SKM-1 (cell line): ENCODE results near the gene STK10.

Experiments used
- DNase-seq: peaks from one replicate; lab custom pipeline; 2025; ENCODE audit not compliant: unreplicated experiment; lab: John Stamatoyannopoulos, UW

Gene STK10

DNA sequence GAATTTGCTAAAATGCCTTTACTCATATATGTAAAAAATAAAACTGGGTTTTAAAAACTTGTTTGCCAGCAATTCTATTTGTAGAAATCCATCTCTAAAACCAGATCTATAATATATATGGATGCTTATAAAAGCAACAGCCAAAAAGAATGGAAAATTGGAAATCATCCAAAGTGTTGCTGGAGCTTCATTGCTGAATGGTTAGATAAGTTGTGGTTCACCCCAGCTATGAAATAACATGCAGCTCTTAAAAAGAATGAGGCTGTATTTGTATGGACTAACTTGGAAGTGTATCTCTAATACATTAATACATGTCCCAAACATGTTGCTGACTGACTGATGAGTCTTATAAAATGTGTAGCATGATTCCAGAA lies 76.2 kb downstream of the STK10 start:
- DNase-seq: no peak

DNA sequence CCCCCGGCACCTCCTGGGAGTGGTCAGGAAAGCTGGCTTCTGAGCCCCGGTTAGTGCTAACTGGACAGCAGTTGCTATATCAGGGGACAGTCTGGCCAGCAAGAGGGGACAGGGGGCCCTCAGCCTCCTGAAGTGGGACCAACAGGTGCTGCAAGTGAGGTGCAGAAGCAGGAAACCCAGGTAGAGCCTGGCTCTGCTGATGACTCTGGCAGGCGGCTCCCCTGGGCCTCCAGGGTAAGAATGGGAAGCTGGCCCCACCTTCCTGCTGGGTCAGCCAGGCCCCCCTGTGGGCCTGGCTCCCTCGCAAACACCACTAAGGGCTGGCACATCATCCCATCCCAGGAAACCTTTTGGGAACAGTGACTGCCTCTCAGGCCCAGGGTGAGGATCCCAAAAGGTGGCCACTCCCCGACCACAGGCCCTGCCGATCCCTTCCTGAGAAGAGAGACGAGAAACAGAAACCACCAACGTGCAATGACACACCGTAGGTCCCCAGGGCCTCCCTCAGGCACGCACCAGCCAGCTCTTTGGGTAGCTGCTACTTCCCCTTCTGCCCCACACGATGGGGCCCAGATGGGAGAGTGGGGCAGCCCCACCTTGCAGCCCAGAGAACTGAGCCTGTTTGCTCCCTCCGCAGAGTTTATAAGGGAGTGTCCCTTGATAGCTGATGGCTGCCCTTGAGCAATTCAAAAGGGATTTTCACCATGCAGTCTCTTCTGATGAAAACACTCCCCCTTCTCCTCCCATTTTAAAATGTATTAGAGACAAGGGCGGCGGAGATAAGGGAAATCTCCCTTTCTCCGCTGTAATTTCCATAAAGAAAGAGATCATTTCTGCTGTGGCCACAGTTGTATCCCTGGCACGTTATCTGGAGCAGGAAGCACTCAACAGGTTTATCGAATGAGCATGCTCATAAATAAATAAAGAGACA lies 76.8 kb downstream of the STK10 start:
- DNase-seq: peak; percentile 95

DNA sequence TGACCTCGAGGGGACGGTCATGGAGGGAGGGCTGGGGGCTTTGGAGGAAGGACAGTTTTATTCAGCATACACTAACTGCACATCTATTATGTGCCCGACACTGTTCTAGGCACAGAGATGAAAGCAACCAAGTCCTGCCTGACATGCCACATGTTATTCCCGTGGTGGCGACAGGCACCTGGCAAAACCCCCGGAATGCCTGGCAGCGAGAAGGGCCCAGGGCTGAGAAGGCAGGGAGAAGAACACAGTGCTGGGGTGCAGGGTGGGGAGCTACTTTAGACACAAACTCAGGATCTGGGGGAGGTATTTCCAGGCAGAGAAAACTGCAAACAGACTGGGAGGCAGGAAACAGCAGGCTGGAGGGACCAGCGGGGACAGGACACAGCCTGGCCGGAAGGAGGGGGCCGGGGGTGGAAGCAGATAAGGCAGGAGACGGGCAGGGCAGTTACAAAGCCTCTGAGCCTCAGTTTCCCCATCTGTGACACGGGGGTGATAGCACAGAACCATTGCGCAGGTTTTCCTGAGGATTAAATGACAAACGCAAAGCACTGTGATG lies 77.7 kb downstream of the STK10 start:
- no peak for DNase-seq

DNA sequence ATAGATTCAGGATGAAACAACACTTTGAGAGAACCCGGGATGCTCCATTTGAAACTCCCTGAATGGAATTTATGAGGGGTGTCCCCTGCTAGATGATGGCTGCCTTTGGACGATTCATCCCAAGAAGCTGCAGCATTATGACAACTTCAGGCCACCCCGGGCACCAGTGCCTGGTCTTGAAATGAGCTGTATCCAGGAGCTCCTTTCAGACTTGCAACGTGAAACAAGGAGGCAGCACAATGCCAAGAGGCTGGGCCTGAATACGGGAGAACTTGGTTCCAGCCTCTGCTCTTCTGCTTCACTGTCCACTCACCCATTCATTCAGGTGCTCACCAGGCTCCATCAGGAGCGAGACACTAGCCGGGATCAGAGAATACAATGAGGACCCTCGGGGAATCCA lies 78.3 kb downstream of the STK10 start:
- no peak for DNase-seq

GRCh38 chr5:172107571-172107970 lies 80.5 kb downstream of the STK10 start:
- no peak for DNase-seq

DNA sequence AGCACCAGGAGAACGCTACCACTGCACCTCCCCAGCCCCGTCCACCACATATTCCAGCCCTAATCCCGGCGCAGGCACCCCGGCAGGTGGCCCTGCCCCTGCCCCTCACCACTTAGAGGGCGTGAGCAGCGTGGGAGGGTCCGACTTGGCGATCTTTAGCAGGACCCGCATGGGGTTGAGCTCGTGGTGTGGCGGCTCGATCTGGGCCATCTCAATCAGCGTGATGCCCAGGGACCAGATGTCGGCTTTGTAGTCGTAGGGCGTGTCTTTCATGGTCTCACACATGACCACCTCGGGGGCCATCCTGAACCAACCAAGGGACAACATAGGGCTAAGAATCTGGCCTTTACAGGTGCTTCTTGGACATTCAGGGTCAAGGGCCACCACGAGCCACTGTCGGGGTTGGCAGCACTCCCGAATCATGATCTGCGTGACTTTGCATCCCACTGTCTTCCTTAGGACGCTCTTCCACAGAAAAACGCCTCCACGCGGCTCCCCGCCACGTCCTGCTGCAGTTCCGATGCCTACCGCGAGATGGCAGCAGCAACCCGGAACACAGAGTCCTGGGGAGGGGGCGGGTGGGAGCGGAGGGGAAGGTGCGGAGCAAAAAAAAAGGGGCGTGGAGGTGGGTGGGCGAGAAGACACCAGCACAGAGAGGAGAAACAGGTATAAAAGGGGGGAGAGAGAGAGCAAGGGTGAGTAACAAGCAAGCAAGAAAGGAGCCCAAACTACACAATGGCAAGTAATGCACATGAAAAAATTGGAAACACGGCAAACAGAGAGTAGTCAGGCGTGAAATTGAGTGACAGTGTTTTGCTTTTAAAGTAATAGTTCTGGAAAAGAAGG lies 81.3 kb downstream of the STK10 start:
- no peak for DNase-seq

DNA sequence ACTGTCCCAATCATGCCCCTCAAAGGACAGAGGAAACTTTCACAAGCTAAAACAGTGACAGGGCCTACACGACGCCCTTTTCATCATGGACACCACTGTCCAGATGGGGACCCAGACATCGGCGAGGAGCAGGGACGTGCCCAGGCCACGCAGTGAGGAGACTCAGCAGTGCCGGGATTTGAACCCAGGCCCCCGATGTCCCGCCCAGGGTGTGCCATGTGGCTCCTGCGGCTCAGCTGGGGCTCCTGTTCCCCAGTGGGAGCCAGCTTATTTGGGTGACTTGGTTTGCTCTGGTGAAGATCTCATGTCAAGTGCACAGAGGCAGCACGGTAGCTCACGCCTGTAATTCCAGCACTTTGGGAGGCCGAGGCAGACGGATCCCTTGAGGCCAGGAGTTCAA lies 82.2 kb downstream of the STK10 start:
- no peak for DNase-seq

GRCh38 chr5:172104801-172105701 lies 83.0 kb downstream of the STK10 start:
- no peak for DNase-seq

GRCh38 chr5:172104021-172104420 lies 84.0 kb downstream of the STK10 start:
- DNase-seq: no peak

- no peak for DNase-seq
These were observed 85.0 kb downstream of the STK10 start for GRCh38 chr5:172102913-172103626.

GRCh38 chr5:172102218-172102870 lies 85.7 kb downstream of the STK10 start:
- no peak for DNase-seq

GRCh38 chr5:172101547-172102217 lies 86.3 kb downstream of the STK10 start:
- no peak for DNase-seq

GRCh38 chr5:172098883-172099282 lies 89.1 kb downstream of the STK10 start:
- DNase-seq: no peak

GRCh38 chr5:172098046-172098445 lies 90.0 kb downstream of the STK10 start:
- DNase-seq: no peak

GRCh38 chr5:172097356-172097755 lies 90.7 kb downstream of the STK10 start:
- DNase-seq: no peak

DNA sequence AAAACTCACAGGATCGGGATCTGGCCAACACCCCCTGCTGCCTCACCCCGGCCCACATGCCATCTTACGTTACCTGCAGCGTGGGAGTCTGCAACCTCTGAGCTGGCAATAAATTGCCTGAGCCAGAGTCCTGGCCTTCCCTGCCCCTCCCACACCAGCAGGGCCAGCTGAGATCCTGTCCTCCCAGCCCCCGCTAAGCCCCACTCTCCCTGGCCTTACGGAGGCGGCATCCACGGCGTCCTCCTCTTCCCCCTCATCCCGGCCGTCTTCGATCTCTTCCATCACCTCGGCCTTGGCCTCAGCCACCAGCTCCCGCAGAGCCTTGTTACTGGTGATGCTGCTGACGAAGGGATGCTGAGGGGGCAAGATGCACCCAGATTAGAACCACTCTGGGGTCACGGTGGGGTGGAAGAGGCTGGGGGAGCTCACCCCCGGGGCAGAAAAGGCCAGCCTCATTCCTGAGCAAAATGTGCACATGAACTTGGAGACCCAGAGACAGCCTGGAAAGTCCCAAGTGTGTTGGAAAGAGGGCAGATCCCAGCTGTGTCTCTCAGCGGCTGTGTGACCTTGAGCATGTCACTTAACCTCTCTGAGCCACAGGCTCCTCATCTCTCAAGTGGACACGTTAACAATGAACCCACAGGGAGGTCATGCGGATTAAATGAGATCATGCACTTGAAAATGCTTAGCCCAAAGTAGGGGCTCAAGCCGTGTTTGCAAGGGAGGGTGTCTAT lies 91.7 kb downstream of the STK10 start:
- no peak for DNase-seq

- no peak for DNase-seq
These were observed 92.4 kb downstream of the STK10 start for GRCh38 chr5:172095368-172096206.
